Heart left ventricle (tissue), 16 donors: ENCODE results near the gene MLLT10. TPM values are rescaled to one million over a fixed set of nuclear protein-coding genes. Genes with fewer than 3 reads are reported as not detected.
"Not testable (repeated sequence)": the region's sequence is repeated elsewhere in the genome, so short reads cannot be mapped to it uniquely, and the experiment has no call there.

Source experiments
- ATAC-seq, 4 donors: fragments of 200-7000 bp; cut with Tn5 transposase; one replicate each; pipeline ENCODE4 v1.9.1; 2020 to 2022; ENCODE audit warnings: moderate library complexity in 4 of 4, mild to moderate bottlenecking in 3 of 4, moderate number of reproducible peaks in 1 of 4
- DNase-seq, 5 donors: peaks; one replicate each; pipeline ENCODE4 v3.0.0-alpha.2; 2020
- H3K27ac ChIP-seq, 12 donors: fragments of 200-600 bp; sonication (generic) in 4 of 12; one replicate each; pipeline versions ENCODE4 v1.5.0 to v1.8.0; 2016 to 2022; ENCODE audit warnings: mild to moderate bottlenecking in 2 of 12
- H3K27me3 ChIP-seq, 9 donors: fragments of 200-600 bp; sonication (generic) in 2 of 9; one replicate each; pipeline versions ENCODE4 v1.5.1 to v1.8.0; 2016 to 2022; ENCODE audit warnings: mild to moderate bottlenecking in 3 of 9
- H3K36me3 ChIP-seq, 9 donors: fragments of 200-600 bp; sonication (generic) in 2 of 9; one replicate each; pipeline versions ENCODE4 v1.5.0 to v1.8.0; 2018 to 2022; ENCODE audit warnings: mild to moderate bottlenecking in 2 of 9
- H3K4me1 ChIP-seq, 12 donors: fragments of 200-600 bp; sonication (generic) in 4 of 12; one replicate each; pipeline versions ENCODE4 v1.5.0 to v1.8.0; 2016 to 2022; ENCODE audit warnings: mild to moderate bottlenecking in 3 of 12
- H3K4me3 ChIP-seq, 12 donors: fragments of 200-600 bp; sonication (generic) in 4 of 12; one replicate each; pipeline versions ENCODE4 v1.5.0 to v1.8.0; 2017 to 2022; ENCODE audit warnings: mild to moderate bottlenecking in 9 of 12, moderate library complexity in 4 of 12
- H3K9me3 ChIP-seq, 12 donors: fragments of 200-600 bp; sonication (generic) in 4 of 12; one replicate each; pipeline versions ENCODE4 v1.5.0 to v1.8.0; 2016 to 2022; ENCODE audit warnings: mild to moderate bottlenecking in 1 of 12
- CTCF ChIP-seq, 12 donors: fragments of 200-600 bp; sonication (generic) in 4 of 12; IDR thresholded peaks; one replicate each; pipeline versions ENCODE4 v1.5.0 to v1.8.0; 2018 to 2022; ENCODE audit warnings: antibody characterized with exemption in 12 of 12, mild to moderate bottlenecking in 5 of 12
- POLR2A ChIP-seq, 2 donors: fragments of 450-650 bp; IDR thresholded peaks; one replicate each; pipeline ENCODE4 v1.6.1; 2017; ENCODE audit warnings: antibody characterized with exemption in 2 of 2, mild to moderate bottlenecking in 2 of 2, moderate library complexity in 2 of 2
- WGBS, 4 donors: extraction: QIAGEN DNeasy Blood & Tissue Kit in 2 of 4; methylation state at CpG; one replicate each; pipeline versions ENCODE4 v1.1.5 to v1.1.7; 2013 to 2018; 5-methylcytosine and 5-hydroxymethylcytosine counted together
- intact Hi-C, 10 donors: fragments of 100-400 bp; cut with DNase I; formaldehyde crosslinking; loops; one replicate each; pipeline versions ENCODE4 v1.11.1 to v1.14.2; 2022
- polyA plus RNA-seq, 2 donors: library from polyadenylated mRNA; stranded (reverse); fragments of 200-250 nt; gene quantifications; one replicate each; pipeline ENCODE4 v1.2.3, GENCODE V29; 2013
- total RNA-seq, 9 donors: library from RNA; depleted of rRNA in 2 of 9; stranded (reverse); fragments of >200 nt in 2 of 9; fragmentation: NEBNext Ultra II Directional in 3 of 9; extraction: Animal tissue kit (Norgen Biotek cat#: 25700) in 3 of 9; gene quantifications; one replicate each; pipeline versions ENCODE4 v1.1.0 to v1.2.4, GENCODE V29; 2016 to 2023
- donor health status: ischemic (EF 13 %, LVEDD 7.1; RV severe dilation, severe dysfunction).
- donor health status: healthy with polysubstance abuse.
- donor health status: DM: no; HTN: yes; CAD: no.
- donor health status: DM: no; HTN: no; CAD: no.
- donor health status: ischemic (EF 25% LVEDD 6.9; RV normal size, moderate dysfunction).
- donor health status: ischemic (EF 25% LVEDD 5.7; RV mildly dilated, moderate dysfunction).
- donor health status: healthy.
- donor health status: DM: yes; HTN: yes; CAD: no.
- donor health status: ischemic (EF 35%, LVEDD 5.7; RV mildly dilated, moderate dysfunction).
- donor health status: nonischemic (EF 11% LVEDD 7.7; RV severe dilation, severe dysfunction).
- donor health status: DM: yes; HTN: yes; CAD: no.
- donor health status: PGD.
- donor health status: ischemic (EF 29% LVEDD 5.4; RV normal size, mild dysfunction).
- donor health status: nonischemic (EF 23%, LVEDD 6.1; RV moderate dilation, normal function).

MLLT10 gene
- total and polyA plus RNA-seq, 11 donors: 16.0 to 30.7 (median 25.2) TPM

DNA sequence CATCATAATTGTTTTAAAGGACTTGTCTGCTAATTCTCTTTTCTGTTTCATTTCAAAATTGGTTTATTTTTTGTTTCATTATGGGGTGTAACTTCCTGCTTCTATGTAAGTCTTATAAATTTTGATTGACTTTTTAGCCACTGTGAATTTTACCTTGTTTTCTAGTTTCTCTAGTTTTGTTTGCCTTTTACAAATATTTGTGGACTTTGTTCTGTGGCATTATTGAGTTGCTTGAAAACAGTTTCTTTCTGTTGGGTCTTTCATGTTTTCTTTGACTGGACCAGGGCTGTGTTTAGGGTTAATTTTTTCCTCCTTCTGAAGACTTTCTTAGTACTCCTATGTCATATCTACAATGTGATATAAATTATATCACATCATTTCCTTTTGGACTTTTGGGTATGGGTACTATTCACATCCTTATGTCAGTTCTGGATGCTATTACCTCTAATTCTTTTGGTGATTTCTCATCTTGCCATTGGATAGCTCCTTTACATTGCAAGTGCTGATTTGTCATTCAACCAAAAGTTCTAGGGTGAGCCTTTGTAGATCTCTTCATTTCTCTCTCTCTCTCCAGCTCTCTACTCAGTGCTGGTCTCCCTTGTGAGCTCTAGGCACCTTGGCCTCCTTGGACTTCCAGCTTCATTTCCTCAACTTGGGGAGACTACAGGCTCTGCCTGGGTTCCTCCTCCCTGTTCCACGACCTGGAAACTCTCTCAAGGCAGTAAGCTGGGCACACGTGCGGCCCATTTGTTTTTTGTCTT lies 36.9 kb downstream of the MLLT10 start:
- Histone ChIP-seq H3K27me3 (no peaks in the 10 kb centered on the region), H3K27ac (no peak overlapping the region), H3K4me1 (peaks cover 0 to 51% (median 28%) of the 10 kb centered on the region in 12 donors), H3K36me3 (peaks cover 0 to 15% (median 3%) of the 10 kb centered on the region in 9 donors), H3K9me3 (no peaks in the 10 kb centered on the region), H3K4me3 (no peak overlapping the region)
- no peak for ATAC-seq
- 65 to 71% (median 68%) methylated on average over 3 of the region's 3 CpGs for WGBS, 4 donors
- DNase-seq: no peak
- intact Hi-C loops: no loop called here
- TF ChIP-seq CTCF (IDR thresholded peaks at IDR 0.05) (no peak), POLR2A (IDR thresholded peaks at IDR 0.05) (no peak)

DNA sequence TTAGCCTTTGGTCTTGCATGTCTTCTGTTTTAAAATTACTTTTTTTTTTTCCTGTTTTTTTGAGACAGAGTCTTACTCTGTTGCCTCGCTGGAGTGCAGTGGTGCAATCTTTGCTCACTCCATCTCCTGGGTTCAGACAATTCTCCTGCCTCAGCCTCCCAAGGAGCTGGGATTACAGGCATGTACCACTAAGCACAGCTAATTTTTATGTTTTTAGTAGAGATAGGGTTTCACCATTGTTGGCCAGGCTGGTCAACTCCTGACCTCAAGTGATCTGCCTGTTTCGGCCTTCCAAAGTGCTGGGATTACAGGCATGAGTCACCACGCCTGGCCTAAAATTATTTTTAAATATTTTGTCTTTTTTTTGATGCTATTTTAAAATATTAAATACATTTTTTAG lies 38.5 kb downstream of the MLLT10 start:
- Histone ChIP-seq H3K4me1 (peaks cover 0 to 51% (median 28%) of the 10 kb centered on the region in 12 donors), H3K36me3 (peaks cover 0 to 12% (median 3%) of the 10 kb centered on the region in 9 donors), H3K9me3 (no peaks in the 10 kb centered on the region), H3K27me3 (no peaks in the 10 kb centered on the region), H3K27ac (no peak overlapping the region), H3K4me3 (no peak overlapping the region)
- ATAC-seq (peak in 3 of 4 donors; percentile 52 to 75 (median 72)), DNase-seq (peak in 1 of 5 donors; percentile 42)
- intact Hi-C loops: no loop called here
- TF ChIP-seq CTCF (IDR thresholded peaks at IDR 0.05): no peak
- TF ChIP-seq POLR2A (IDR thresholded peaks at IDR 0.05): no peak
- 48 to 71% (median 56%) methylated on average over 3 of the region's 3 CpGs for WGBS, 4 donors

DNA sequence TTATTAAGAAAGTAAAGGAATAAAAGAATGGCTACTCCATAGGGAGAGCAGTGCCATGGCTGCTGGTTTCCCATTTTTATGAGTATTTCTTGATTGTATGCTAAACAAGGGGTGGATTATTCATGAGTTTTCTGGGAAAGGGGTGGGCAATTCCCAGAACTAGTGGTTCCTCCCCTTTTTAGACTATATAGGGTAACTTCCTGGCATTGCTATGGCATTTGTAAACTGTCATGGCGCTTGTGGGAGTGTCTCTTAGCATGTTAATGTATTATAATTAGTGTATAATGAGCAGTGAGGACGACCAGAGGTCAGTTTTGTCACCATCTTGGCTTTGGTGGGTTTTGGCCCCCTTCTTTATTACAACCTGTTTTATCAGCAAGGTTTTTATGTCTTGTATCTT lies 40.5 kb downstream of the MLLT10 start:
- H3K27me3 ChIP-seq, H3K27ac ChIP-seq, H3K9me3 ChIP-seq, intact Hi-C loops, ATAC-seq, H3K4me3 ChIP-seq, DNase-seq: not testable (repeated sequence)
- H3K36me3 ChIP-seq: peaks cover 0 to 11% (median 3%) of the 10 kb centered on the region in 9 donors
- peaks cover 0 to 41% (median 28%) of the 10 kb centered on the region in 12 donors for H3K4me1 ChIP-seq
- 81 to 92% (median 87%) methylated on average over 2 of the region's 2 CpGs for WGBS, 4 donors

DNA sequence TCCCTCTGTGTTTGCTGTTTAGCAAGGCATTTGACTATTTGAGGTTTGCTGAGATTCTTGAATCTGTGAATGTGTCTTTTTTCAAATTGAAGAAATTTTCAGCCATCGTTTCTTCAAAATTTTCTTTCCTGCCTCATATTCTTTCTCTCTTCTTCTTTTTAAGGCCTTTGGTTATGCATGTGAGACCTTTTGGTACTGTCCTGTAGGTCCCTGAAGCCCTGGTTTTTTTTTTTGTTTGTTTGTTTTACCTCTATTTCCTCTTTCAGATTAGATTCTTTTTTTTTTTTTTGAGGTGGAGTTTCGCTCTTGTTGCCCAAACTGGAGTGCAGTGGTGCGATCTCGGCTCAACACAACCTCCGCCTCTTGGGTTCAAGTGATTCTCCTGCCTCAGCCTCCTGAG lies 45.3 kb downstream of the MLLT10 start:
- H3K36me3 ChIP-seq: peaks cover 0 to 5% (median 0%) of the 10 kb centered on the region in 9 donors
- H3K4me1 ChIP-seq: peaks cover 0 to 33% (median 14%) of the 10 kb centered on the region in 12 donors
- TF ChIP-seq POLR2A (IDR thresholded peaks at IDR 0.05) (no peak), CTCF (IDR thresholded peaks at IDR 0.05) (no peak)
- DNase-seq (no peak), ATAC-seq (no peak)
- 95 to 97% (median 97%) methylated on average over 5 of the region's 5 CpGs for WGBS, 4 donors
- intact Hi-C loops: no loop called here
- no peak overlapping the region for H3K27ac ChIP-seq
- H3K27me3 ChIP-seq: no peaks in the 10 kb centered on the region
- no peak overlapping the region for H3K4me3 ChIP-seq
- H3K9me3 ChIP-seq: no peaks in the 10 kb centered on the region

GRCh38 chr10:21581421-21581834 lies 47.4 kb downstream of the MLLT10 start:
- H3K4me1 ChIP-seq: peaks cover 0 to 21% (median 8%) of the 10 kb centered on the region in 12 donors
- intact Hi-C loops, H3K27ac ChIP-seq, H3K9me3 ChIP-seq, DNase-seq, H3K27me3 ChIP-seq, H3K4me3 ChIP-seq: not testable (repeated sequence)
- peak in 2 of 4 donors; percentile 50 to 64 for ATAC-seq
- 44 to 63% (median 47%) methylated on average over 3 of the region's 3 CpGs for WGBS, 4 donors
- H3K36me3 ChIP-seq: peaks cover 0 to 14% (median 9%) of the 10 kb centered on the region in 9 donors
